Measurements from ENCODE around the gene ANAPC15. TPM values are rescaled to one million over a fixed set of nuclear protein-coding genes. Genes with fewer than 3 reads are reported as not detected.

Gene ANAPC15
- total and polyA plus RNA-seq, 2 experiments from 2014 or later, result 52.1 to 117 TPM

DNA sequence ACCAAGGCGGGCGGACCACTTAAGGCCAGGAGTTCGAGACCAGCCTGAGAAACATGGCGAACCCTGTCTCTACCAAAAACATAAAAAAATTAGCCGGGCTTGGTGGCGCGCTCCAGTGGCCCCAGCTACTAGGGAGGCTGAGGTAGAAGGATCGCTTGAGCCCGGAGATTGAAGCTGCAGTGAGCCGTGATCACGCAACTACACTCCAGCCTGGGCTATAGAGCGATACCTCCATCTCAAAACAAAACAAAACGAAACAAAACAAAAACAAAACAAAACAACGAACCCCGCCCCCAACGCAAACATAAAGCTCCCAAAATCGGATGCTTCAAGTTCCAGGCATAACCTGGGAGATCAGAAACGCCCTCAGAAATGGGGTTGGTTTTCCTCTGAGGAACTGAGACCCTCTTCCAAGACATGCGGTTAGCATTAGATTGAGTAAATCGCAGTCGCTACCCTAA lies 31.3 kb downstream of the ANAPC15 start (continued):
- TF ChIP-seq, protein P1, sequence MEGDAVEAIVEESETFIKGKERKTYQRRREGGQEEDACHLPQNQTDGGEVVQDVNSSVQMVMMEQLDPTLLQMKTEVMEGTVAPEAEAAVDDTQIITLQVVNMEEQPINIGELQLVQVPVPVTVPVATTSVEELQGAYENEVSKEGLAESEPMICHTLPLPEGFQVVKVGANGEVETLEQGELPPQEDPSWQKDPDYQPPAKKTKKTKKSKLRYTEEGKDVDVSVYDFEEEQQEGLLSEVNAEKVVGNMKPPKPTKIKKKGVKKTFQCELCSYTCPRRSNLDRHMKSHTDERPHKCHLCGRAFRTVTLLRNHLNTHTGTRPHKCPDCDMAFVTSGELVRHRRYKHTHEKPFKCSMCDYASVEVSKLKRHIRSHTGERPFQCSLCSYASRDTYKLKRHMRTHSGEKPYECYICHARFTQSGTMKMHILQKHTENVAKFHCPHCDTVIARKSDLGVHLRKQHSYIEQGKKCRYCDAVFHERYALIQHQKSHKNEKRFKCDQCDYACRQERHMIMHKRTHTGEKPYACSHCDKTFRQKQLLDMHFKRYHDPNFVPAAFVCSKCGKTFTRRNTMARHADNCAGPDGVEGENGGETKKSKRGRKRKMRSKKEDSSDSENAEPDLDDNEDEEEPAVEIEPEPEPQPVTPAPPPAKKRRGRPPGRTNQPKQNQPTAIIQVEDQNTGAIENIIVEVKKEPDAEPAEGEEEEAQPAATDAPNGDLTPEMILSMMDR (conservative IDR thresholded peaks at IDR 0.05; ENCODE audit: low read depth in 2 of 2), result no peak
- TF ChIP-seq ETS1 (IDR thresholded peaks at IDR 0.05), result no peak
- TF ChIP-seq STAT1 (IDR thresholded peaks at IDR 0.05; ENCODE audit: unreplicated experiment), result no peak
- TF ChIP-seq ZNF462 (CRISPR knock-in tag; IDR thresholded peaks at IDR 0.05), result no peak

All from GM23338 (cell line).